Neural progenitor cell (in vitro differentiated cells): Measurements from ENCODE around the gene SLC44A5.

ENCODE experiments used
- EZH2 ChIP-seq: fragments of 200-600 bp; sonication (generic); IDR thresholded peaks from 2 replicates; pipeline ENCODE4 v1.6.1; 2017; ENCODE audit warnings: antibody characterized with exemption, mild to moderate bottlenecking, moderate library complexity
- TF ChIP-seq, protein P1 (sequence below): fragments of 200-600 bp; sonication (generic); IDR thresholded peaks from 2 replicates; pipeline ENCODE4 v1.5.1; 2017; ENCODE audit warnings: antibody characterized with exemption, mild to moderate bottlenecking

DNA sequence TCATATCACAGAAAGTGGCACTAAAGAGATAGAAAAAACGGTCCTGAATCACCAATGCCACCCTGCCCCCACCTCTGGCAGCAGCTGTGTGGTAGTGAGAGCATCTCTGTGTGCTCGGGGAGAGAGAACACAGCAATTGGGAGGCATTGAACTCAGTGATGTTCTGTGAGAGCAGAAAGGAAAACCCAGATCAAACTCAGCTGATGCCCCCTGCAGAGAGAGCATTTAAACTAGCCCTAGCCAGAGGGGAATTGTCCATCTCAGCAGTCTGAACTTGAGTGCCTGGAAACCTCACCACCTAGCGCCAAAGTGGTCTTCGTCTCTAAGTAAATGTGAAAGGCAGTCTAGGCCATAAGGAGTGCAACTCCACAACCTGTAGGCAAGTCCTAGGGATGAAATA, 21.3 kb downstream of the SLC44A5 start:
- TF ChIP-seq, protein P1, sequence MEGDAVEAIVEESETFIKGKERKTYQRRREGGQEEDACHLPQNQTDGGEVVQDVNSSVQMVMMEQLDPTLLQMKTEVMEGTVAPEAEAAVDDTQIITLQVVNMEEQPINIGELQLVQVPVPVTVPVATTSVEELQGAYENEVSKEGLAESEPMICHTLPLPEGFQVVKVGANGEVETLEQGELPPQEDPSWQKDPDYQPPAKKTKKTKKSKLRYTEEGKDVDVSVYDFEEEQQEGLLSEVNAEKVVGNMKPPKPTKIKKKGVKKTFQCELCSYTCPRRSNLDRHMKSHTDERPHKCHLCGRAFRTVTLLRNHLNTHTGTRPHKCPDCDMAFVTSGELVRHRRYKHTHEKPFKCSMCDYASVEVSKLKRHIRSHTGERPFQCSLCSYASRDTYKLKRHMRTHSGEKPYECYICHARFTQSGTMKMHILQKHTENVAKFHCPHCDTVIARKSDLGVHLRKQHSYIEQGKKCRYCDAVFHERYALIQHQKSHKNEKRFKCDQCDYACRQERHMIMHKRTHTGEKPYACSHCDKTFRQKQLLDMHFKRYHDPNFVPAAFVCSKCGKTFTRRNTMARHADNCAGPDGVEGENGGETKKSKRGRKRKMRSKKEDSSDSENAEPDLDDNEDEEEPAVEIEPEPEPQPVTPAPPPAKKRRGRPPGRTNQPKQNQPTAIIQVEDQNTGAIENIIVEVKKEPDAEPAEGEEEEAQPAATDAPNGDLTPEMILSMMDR: no peak
- no peak for TF ChIP-seq EZH2
